ENCODE data around the gene SCN9A.
"Not testable (repeated sequence)": the region's sequence is repeated elsewhere in the genome, so short reads cannot be mapped to it uniquely, and the experiment has no call there.

The SCN9A gene

GRCh38 chr2:166375736-166376487 lies at the start of gene SCN9A:
Gene SCN9A (minus strand): TSS chr2:166375944. CDS start chr2:166311756, 64,188 bp downstream.
- peak; percentile 11 for DNase-seq

- no peak for DNase-seq
Measured at GRCh38 chr2:166424841-166425240, 49.1 kb upstream of the SCN9A start.

DNA sequence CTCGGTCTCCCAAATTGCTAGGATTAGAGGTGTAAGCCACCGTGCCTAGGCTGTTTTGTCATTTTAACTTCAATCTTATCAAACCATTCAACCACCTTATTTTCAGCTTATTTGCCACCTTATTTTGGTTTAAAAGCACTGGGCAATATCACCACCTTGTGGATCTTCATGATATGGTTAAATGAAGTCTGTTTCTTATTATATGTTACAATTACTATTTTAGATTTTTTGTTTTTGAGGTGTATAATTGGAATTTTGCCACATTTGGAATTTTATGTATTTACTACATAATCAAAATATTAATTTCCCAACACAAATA lies 43.8 kb upstream of the SCN9A start:
- no peak for DNase-seq

- DNase-seq: no peak
Measured at GRCh38 chr2:166418853-166419615, 43.3 kb upstream of the SCN9A start.

GRCh38 chr2:166417669-166418068 lies 41.9 kb upstream of the SCN9A start:
- DNase-seq: no peak

- no peak for DNase-seq
Measured at GRCh38 chr2:166413255-166413654, 37.5 kb upstream of the SCN9A start.

- DNase-seq: no peak
Measured at GRCh38 chr2:166411473-166412230, 35.9 kb upstream of the SCN9A start.

DNA sequence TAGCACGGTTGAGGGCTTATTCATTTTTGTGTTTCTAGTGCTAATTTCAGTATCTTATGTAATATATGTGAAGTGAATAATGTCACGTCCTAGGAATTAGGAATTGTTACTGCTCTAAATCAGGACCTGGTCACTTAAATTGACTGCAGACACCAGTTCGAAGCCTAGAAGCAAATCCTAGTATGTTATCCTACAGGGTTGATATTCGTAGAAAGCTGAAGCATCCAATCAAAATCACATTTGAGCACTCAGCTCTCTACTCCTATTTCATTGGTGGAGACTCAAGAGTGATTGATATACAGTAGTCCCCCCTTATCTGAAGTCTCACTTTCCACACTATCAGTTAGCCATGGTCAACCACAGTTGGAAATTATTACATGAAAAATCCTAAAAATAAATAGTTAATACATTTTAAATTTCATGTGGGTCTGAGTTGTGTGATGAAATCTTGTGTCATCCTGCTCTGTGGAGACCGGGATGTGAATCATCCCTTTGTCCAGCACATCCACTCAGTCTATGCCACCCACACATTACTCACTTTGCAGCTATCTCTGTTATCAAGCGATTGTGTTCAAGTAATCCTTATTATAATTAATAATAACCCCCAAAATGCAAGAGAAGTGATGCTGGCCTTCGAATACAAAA lies 35.2 kb upstream of the SCN9A start:
- DNase-seq: no peak

DNA sequence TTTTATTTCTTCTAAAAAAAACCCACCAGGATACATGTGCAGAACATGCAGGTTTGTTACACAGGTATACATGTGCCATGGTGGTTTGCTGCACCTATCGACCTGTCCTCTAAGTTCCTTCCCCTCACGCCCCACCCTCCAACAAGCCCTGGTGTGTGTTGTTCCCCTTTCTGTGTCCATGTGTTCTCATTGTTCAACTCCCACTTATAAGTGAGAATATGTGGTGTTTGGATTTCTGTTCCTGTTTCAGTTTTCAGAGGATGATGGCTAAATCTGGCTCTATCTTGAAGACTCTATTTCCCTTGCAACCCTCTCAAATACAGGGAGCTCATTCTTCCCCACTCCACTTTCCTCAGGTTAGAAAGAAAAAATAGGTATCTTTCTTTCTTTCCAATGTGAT lies 32.0 kb upstream of the SCN9A start:
- not testable (repeated sequence) for DNase-seq

- no peak for DNase-seq
Measured at GRCh38 chr2:166406374-166406773, 30.6 kb upstream of the SCN9A start.

- no peak for DNase-seq
Measured at GRCh38 chr2:166405569-166405926, 29.8 kb upstream of the SCN9A start.

DNA sequence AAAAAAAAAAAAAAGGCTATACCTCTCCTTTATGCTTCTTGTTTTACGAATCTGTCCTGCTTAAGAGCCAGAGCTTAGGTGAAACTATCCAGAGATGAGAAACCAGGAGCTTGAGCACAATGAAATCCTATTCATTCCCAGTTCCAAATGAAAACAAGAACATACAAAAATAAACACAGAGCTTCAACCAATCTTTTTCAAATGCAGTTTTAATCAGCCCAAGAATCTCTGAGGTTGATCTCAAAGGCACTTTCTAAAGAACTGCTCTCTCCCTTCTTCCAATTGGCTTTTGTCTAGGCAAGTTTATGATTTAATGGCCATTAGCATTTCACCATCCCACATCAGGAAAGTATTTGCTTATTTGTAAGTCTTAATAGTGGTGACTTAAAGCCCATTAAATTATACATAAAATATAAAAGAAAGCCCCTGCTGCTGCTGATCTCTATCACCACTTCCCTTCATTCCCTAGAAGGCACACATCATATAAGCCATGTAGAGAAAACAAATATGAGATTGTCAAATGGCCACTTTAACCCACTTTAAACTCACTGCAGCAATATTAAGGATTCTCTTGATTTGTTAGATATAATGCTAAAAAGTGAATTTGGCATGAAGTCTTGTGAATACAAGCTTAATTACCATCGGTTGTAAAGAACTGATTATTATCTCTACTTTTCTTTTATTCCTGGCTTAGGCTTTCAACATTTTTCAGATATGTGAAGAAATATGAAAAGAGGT lies 29.3 kb upstream of the SCN9A start:
- DNase-seq: no peak

DNA sequence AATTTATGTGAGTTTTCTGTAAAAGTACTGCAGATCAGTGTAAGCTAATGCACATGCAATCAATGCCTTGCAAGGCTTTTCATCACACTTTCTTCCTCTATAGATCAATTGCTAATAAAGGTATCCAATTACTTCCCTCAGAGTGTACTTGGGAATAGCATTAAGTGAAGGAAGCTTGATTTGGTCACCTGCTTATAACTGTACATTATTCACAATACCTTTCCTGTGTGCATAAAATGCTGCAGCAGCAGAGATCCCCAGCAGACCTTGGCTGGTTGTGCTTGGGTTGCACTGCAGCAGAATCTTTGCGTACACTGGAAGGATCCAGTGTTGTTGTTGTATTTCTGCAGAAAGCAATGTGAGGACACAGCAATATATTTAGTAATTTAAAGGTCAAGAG lies 18.5 kb upstream of the SCN9A start:
- no peak for DNase-seq

DNA sequence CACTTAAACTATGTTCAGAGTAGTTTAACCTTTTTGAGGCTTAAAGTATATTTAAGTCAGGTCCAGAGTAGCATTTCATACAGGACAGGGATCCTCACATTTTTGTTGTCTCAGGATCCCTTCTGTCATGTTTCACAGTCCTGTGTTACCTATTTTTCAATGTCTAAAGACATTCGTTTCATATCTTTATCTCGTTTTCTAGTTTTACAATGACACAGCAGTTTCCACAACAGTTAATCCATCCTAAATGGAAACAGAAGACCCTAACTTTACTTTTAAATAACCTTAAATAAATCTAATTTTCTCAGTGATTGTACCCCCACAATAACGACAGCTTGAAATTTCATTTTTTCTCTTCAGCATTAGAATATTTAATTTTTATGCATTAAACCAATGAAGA lies 17.3 kb upstream of the SCN9A start:
- no peak for DNase-seq

GRCh38 chr2:166388481-166389070 lies 12.8 kb upstream of the SCN9A start:
- no peak for DNase-seq

DNA sequence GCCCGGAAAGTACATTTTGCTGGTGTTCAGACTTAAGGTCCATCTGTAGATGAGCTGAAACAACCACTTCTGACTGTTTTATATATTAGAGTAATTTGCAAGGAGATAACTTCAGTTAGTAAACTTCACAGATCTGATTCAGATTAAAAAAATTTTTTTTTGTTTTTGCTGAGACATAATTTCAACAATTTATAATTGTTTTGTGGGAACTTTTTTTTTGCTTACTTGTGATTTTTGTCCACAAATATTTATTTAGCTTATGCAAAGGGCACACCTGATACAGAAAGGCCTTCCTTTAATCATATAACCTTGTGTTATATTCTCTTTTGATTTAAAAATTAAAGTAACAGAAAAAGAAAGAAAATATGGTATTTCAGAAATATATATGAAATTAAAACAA lies 9.6 kb upstream of the SCN9A start:
- no peak for DNase-seq

DNA sequence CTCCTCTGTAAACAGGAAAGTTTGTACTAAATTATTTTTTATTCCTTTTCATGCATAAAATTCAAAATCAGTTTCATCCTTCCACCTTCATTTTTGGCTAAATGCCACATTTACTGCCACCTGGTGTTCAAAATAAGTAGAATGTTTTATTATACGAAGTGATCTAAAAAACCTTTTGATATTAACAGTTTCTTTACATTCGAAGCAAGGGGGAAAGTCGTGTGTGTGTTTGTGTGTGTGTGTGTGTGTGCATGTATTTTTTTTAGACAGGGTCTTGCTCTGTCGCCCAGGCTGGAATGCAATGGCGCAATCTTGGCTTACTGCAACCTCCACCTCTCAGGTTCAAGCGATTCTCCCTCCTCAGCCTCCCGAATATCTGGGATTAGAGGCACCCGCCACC lies 9.0 kb upstream of the SCN9A start:
- no peak for DNase-seq

- DNase-seq: no peak
Measured at GRCh38 chr2:166382448-166382847, 6.7 kb upstream of the SCN9A start.

DNA sequence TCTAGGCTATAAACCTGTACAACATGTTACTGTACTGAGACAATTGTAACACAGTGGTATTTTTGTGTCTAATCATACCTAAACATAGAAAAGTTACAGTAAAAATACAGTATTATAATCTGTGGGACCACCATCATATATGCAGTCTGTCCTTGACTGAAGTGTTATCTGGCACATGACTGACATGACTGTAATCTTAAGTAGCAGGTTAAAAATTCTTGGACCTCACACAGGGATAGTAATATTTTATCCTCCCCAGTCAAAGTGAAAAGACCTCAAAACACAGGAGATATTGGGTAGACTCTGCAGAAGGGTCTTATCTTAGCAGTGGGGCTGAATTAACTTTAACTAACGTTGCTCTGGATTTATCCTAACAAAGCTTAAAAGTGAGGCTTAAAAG lies 4.9 kb upstream of the SCN9A start:
- DNase-seq: no peak

DNA sequence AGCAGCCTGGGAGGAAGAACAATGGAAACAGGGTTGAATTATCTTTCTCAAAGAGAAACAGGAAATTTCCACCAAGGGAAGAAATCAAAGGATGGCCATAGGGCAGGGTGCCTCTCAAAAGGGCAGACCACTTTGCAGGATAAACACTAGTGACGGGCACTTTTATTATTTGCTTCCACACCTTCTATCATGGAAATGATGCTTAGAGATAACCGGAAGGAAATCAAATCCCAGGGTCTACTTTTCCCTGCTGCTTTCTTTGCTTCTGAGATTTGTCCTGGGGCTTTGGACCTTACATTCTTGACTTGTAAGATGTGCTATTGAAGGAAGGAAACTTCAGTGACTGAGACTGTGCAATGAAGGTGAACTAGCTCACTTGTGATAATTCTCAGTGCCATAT lies 1.1 kb upstream of the SCN9A start:
- no peak for DNase-seq

DNA sequence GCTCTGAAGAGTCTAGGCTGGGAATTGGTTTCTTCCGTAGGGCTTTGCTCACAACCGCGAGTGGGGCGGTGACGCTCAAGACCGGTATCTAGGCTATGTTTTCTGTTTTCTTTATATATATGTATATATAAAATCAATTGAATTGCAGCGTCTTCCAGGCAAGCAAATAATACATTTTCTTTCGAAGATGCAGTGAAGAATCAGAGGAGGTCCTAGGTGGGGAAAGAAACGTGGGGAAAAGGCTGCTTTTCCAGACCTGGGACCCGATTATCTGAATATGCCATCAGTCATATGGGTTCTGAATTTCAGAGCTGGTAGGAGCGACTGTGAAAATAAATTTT lies 714 bp upstream of the SCN9A start:
- no peak for DNase-seq

DNA sequence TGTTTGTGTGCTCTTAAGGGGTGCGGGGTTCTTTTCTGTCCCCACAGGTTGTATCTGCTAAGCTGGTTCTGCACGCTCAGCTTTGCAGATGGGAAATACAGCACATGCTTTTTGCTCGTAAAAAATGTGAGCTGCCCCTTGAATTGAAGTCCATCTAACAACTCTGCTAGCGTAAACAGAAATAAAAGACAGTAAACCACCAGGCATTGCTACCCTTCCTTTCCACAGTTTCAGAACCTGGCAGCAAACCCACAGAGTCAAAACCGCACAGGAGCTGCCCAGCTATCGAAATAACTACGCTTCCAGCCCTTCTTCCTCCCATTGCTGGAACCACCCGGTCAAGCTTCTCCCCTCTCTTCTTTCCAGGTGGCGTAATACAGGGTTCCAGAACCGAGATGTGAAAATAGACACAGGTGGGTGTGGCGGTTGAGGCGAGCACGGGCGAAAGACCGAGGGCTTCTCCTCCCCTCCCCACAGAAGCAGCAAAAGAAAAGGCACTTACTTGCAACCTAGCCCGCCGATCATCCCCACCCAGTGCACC lies 479 bp downstream of the SCN9A start:
- no peak for DNase-seq
